ENCODE results near the gene LAMTOR1.

Gene LAMTOR1

DNA sequence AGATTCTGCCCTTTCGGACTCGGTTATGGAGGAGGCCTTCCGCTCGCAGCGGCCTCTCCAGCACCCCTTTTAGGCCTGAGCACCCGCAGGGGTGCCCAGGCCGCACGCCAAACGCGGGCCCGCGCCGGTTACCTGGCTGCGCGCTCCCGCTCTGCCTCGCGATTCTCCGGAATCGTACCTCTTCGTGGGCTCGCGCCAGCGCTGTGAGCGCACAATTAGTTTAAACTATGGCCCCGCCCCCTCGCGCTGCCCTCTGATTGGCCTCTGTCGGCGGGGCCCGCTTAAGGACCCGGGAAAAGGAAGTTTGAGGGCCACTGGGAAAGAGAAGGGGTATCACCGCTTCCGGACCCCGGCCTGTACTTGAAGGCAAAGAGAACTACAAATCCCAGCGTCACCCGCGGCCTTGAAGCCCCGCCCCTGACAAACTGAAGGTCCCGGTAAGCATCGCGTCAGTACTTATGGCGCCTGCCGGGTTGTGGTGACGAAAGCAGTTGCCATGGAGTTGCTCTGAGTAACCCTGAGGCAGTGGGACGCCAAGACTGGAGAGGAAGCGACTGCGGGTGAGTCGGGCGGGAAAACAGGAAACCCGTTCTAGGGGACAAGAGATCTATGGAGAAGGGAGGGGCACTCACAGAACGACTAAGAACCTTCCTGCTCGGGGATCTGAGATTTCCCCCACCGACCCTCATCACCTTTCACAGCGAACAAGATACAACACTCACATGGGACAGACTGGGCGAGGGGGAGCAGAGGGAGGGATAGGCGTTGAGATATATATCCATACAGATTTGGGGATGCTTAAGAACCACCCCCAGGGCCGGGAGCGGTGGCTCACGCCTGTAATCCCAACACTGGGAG is 22.5 kb downstream of the LAMTOR1 start, which contains the start of the genes LRRC51 and NUMA1:
Gene LRRC51, plus strand, starts transcription at position 525 of the 858 bp plus-strand sequence. CDS start 8,234 bp downstream, outside the sequence.
Gene NUMA1, minus strand, starts transcription at position 217 of the 858 bp plus-strand sequence. CDS start 44,599 bp downstream, outside the sequence.
- peak; percentile 99 for DNase-seq

DNA sequence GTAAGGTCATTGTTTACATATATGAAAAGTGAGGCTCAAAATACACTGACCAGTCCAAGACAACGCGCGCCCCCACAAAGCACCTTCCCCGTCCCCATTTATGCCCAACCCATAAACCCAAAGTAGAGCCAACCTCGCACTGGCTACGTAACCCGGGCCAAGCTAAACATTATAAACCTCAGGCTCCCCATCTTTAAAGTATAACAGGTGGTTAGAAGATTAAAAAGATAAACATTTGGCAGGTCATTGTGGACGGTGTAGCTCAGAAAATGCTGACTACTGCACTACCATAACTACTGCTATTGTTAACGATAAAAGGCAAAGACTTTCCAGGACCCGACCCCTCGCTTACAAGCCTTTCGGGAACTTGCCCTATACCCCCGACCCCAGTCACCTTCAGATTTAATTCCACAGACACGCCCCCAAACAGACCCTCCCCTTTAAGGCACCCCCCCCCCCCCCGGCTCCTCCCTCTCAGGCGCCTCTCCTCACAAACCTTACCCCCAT is 23.2 kb downstream of the LAMTOR1 start:
- peak; percentile 54 for DNase-seq

GRCh38 chr11:72078477-72078876 is 24.6 kb downstream of the LAMTOR1 start:
- DNase-seq, result no peak

DNA sequence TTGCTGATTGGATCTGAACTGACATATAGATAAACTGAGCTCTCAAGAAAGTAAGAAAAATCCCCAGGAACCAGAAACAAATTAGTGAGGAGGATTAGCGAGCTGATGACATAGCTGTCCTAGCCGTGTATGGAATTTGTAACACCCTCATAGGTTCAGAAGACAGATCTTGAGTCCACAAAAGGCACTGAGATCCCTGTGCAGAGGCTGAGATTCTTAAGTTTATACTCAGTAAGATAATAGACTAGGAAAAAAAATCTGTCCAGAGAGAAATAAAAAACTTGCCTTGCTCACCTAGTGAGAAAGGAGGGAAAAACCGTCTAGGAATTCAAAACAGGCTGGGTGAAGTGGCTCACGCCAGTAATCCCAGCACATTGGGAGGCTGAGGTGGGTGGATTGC is 27.3 kb downstream of the LAMTOR1 start:
- no peak for DNase-seq

DNA sequence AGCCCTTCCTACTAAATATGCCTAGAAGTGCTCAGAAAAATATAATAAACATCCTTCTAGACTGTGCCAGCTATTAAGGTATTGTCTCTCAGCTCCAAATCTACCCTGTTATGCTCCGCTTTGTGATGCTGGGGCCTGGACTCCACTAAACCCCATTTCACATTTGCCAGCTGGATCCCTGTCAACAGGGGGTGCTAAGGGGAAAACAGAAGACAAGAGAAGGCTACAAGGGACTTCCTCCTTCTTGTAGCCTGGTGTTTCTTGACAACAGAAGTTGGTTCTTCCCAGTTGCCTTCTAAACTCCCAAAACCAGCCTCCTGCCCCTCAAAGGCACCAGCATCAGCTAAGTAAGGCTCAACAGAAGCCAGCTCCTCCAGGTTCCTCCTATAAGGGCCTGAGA is 28.0 kb downstream of the LAMTOR1 start:
- peak; percentile 17 for DNase-seq

GRCh38 chr11:72072348-72072747 is 30.7 kb downstream of the LAMTOR1 start:
- peak; percentile 7 for DNase-seq

DNA sequence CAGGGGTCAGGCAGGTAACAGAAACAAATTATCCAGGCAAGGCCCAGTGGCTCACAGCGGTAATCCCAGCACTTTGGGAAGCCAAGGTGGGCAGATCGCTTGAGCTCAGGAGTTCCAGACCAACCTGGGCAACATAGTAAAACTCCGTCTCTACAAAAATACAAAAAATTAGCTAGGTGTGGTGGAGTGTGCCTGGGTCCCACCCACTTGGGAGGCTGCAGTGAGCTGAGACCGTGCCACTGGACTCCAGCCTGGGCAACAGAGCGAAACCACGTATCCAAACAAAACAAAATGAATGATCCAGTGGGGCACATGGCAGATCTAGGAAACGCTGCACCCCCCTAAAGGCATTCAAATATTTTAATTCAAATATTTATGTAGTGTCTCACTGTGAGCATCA is 32.6 kb downstream of the LAMTOR1 start:
- DNase-seq, result no peak

GRCh38 chr11:72069787-72070251 is 33.3 kb downstream of the LAMTOR1 start:
- peak; percentile 20 for DNase-seq

- no peak for DNase-seq
These were observed 33.9 kb downstream of the LAMTOR1 start for GRCh38 chr11:72069200-72069599.

DNA sequence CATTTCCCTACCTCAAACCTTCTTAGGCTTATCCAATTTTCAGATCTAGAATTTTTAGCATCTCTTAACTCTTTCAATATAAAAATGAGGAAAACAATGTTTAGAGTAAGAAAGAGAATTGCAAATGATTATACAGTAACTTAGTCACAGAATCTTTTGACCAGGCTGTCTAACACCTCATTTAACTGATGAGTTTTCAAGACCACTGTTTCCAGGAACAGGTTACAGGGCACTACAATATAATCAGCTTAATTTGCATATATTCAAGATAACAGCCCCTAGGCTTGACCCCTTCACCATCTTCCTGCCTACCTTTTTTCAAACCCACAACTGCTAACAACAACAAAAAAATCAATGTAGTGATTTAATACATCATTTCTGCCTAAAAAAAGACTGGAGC is 35.4 kb downstream of the LAMTOR1 start:
- no peak for DNase-seq

DNA sequence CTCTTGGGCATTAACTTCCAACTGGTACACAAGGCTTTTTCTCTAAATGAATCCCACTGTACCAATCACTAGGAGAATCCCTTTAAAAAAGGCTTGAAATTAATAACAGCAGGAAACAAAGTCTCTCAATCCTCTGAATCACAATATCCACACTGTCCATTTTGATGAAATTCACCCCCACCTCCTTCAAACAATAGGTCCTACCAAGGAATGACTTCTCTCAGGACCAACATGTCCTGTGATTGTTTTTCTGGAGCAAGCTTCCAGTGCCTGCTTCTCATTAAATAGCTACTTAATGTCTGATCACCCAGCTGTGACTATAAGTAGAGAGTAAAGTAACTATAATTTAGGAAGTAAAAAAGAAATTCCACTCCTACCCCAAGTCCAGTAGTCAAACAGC is 35.8 kb downstream of the LAMTOR1 start:
- DNase-seq, result no peak

DNA sequence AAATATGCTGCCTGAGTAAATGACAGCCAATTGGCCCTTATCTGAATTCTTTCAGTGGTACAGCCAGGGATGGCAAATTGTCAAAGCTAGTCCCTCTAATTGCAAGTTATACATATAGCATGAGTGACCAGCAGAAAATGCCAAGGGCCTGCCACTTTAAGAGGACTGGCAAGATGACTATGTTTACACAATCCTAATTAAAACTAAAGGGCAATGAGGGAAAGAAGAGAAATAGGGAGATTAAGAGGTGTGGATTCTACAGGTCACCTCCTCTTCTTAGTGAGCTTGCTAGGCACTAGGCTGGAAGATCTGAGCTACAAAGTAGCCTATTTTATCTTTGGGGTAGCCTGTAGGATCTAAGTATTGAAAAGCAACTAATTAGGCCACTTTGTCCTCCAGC is 36.2 kb downstream of the LAMTOR1 start:
- DNase-seq, result no peak

DNA sequence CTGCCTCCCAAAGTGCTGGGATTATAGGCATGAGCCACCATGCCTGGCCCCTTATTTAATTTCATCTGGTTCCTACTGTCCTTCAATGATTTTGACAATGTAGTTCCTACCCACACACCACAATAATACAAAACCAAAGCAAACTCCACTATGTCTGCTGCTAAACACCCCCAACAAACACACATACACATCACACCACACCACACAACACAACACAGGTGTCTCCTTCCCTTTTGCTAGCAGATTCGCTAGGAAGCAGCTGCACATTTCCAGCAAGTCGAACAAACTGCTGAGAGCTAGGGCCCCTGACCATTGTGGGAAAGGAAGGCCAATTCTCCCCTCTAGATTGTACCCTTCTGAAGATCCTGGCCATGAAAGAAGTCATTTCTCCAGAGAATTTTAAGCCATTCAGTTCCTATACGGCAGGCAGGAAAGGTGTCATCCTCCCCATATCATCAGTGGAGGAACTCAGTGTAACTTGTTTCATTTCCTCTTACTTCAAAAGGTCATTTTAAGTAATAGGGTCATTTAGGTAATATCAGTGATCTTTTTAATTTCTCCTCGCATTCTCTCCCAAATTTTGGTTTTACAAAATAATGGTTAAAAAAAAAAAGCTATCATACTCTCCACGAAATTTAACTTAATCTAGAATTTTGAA is 41.2 kb downstream of the LAMTOR1 start:
- DNase-seq, result no peak

GRCh38 chr11:72058416-72059034 is 44.6 kb downstream of the LAMTOR1 start:
- no peak for DNase-seq

GRCh38 chr11:72048766-72049460 is 54.2 kb downstream of the LAMTOR1 start:
- DNase-seq, result no peak
